Measurements from ENCODE around the gene PPDPF. TPM values are rescaled to one million over a fixed set of nuclear protein-coding genes. Genes with fewer than 3 reads are reported as not detected.

PPDPF gene
- total RNA-seq, 1 experiment from 2014 or later = 243 TPM

- Histone ChIP-seq H3K27ac (no peak within 1 kb of the TSS), H3K4me1 (replicated peaks; ENCODE audit: insufficient read depth) (no peaks in the 10 kb centered on the region), H3K4me2 (peak within 1 kb of the TSS; percentile 51), H3K79me2 (ENCODE audit: low read depth) (no peaks in the 10 kb centered on the region), H3K27me3 (ENCODE audit: insufficient read depth, low read depth) (peaks cover 36% of the 10 kb centered on the region), H2AFZ (no peak within 1 kb of the TSS), H3F3A (ENCODE audit: insufficient read depth, low read depth) (peaks cover 9% of the 10 kb centered on the region), H4K20me1 (ENCODE audit: insufficient read depth) (peaks cover 3% of the 10 kb centered on the region; the same call in 1 of the 2 replicates), H3K4me3 (peak within 1 kb of the TSS; percentile 50; the same call in 1 of the 2 replicates), H3K36me3 (ENCODE audit: low read depth) (no peaks in the 10 kb centered on the region), H3K9me3 (ENCODE audit: insufficient read depth, low read depth) (no peaks in the 10 kb centered on the region), H3K9me2 (ENCODE audit: insufficient read depth) (no peaks in the 10 kb centered on the region)
- POLR2A ChIA-PET (ENCODE audit: unreplicated experiment) = no interaction called here
- CTCF ChIA-PET = no interaction called here
- peak in 1 of 2 experiments; percentile 32 for DNase-seq
- BruUV-seq (replicated peaks) = no TSS peak
- TF ChIP-seq CTCF (conservative IDR thresholded peaks at IDR 0.05) = no peak
- no peak for TF ChIP-seq EZH2 (IDR thresholded peaks at IDR 0.05; ENCODE audit: low read depth)
- intact Hi-C loops (cut with micrococcal nuclease; ENCODE audit: unreplicated experiment) = loop anchor here (10.0 kb wide), 1 partner anchor 54 kb away; no protein-coding TSS in a partner anchor
Measured at GRCh38 chr20:63498960-63499337, 21.6 kb upstream of the PPDPF start, which contains the start of gene EEF1A2. EEF1A2 (minus strand) TSS chr20:63499083; CDS start chr20:63497763, 1,320 bp downstream.

GRCh38 chr20:63499338-63499969 is 21.1 kb upstream of the PPDPF start:
- TF ChIP-seq EZH2 (IDR thresholded peaks at IDR 0.05; ENCODE audit: low read depth) (0 out of 2 replicates have a peak, but pooled peaks have one; percentile 72), CTCF (conservative IDR thresholded peaks at IDR 0.05) (no peak)
- H3K9me3 ChIP-seq (ENCODE audit: insufficient read depth, low read depth) = no peaks in the 10 kb centered on the region
- no peak for DNase-seq
- peaks cover 3% of the 10 kb centered on the region; the same call in 1 of the 2 replicates for H4K20me1 ChIP-seq (ENCODE audit: insufficient read depth)
- no TSS peak for BruUV-seq (replicated peaks)
- intact Hi-C loops (cut with micrococcal nuclease; ENCODE audit: unreplicated experiment) = loop anchor here (10.0 kb wide), 1 partner anchor 55 kb away; no protein-coding TSS in a partner anchor
- H3K9me2 ChIP-seq (ENCODE audit: insufficient read depth) = no peaks in the 10 kb centered on the region
- no peak overlapping the region for H3K27ac ChIP-seq
- no peaks in the 10 kb centered on the region for H3K36me3 ChIP-seq (ENCODE audit: low read depth)
- no peak overlapping the region for H2AFZ ChIP-seq
- POLR2A ChIA-PET (ENCODE audit: unreplicated experiment) = no interaction called here
- H3K4me3 ChIP-seq = no peak overlapping the region; the same call in 1 of the 2 replicates
- CTCF ChIA-PET = no interaction called here
- peaks cover 9% of the 10 kb centered on the region for H3F3A ChIP-seq (ENCODE audit: insufficient read depth, low read depth)
- no peaks in the 10 kb centered on the region for H3K4me1 ChIP-seq (replicated peaks; ENCODE audit: insufficient read depth)
- peak overlapping the region; percentile 34; the same call in 1 of the 2 replicates for H3K4me2 ChIP-seq
- H3K27me3 ChIP-seq (ENCODE audit: insufficient read depth, low read depth) = peaks cover 41% of the 10 kb centered on the region
- no peaks in the 10 kb centered on the region for H3K79me2 ChIP-seq (ENCODE audit: low read depth)

GRCh38 chr20:63500151-63500901 is 20.2 kb upstream of the PPDPF start:
- H4K20me1 ChIP-seq (ENCODE audit: insufficient read depth) = peaks cover 1% of the 10 kb centered on the region; the same call in 1 of the 2 replicates
- no peaks in the 10 kb centered on the region for H3K9me2 ChIP-seq (ENCODE audit: insufficient read depth)
- ChIA-PET CTCF (no interaction called here), POLR2A (ENCODE audit: unreplicated experiment) (no interaction called here)
- no peak overlapping the region for H3K4me3 ChIP-seq
- no peaks in the 10 kb centered on the region for H3K4me1 ChIP-seq (replicated peaks; ENCODE audit: insufficient read depth)
- peaks cover 50% of the 10 kb centered on the region for H3K27me3 ChIP-seq (ENCODE audit: insufficient read depth, low read depth)
- H3K4me2 ChIP-seq = no peak overlapping the region
- no peak overlapping the region for H3K27ac ChIP-seq
- peaks cover 3% of the 10 kb centered on the region for H3K9me3 ChIP-seq (ENCODE audit: insufficient read depth, low read depth)
- no peak for TF ChIP-seq CTCF (conservative IDR thresholded peaks at IDR 0.05)
- TF ChIP-seq EZH2 (IDR thresholded peaks at IDR 0.05; ENCODE audit: low read depth) = no peak
- intact Hi-C loops (cut with micrococcal nuclease; ENCODE audit: unreplicated experiment) = no loop called here
- no peaks in the 10 kb centered on the region for H3K36me3 ChIP-seq (ENCODE audit: low read depth)
- no TSS peak for BruUV-seq (replicated peaks)
- peaks cover 9% of the 10 kb centered on the region for H3F3A ChIP-seq (ENCODE audit: insufficient read depth, low read depth)
- no peak for DNase-seq
- no peaks in the 10 kb centered on the region for H3K79me2 ChIP-seq (ENCODE audit: low read depth)
- H2AFZ ChIP-seq = no peak overlapping the region

All from PC-9 (cell line).